GM19438 (cell line): Measurements from ENCODE around the gene PPP4R1.

Experiments used
- ATAC-seq: cut with Tn5 transposase; IDR thresholded peaks from one replicate; pipeline ENCODE4 v1.9.1; 2021; ENCODE audit warnings: low read depth; ENCODE audit not compliant: unreplicated experiment

The PPP4R1 gene

GRCh38 chr18:9552191-9552590, 62.2 kb downstream of the PPP4R1 start:
- no peak for ATAC-seq

- ATAC-seq: no peak
Measured at GRCh38 chr18:9550429-9550828, 63.9 kb downstream of the PPP4R1 start.

- no peak for ATAC-seq
Measured at GRCh38 chr18:9549405-9549804, 65.0 kb downstream of the PPP4R1 start.

- ATAC-seq: no peak
Measured at GRCh38 chr18:9547782-9548181, 66.6 kb downstream of the PPP4R1 start.

- ATAC-seq: no peak
Measured at GRCh38 chr18:9546468-9546867, 67.9 kb downstream of the PPP4R1 start.

- ATAC-seq: no peak
Measured at GRCh38 chr18:9545029-9545428, 69.3 kb downstream of the PPP4R1 start.

- no peak for ATAC-seq
Measured at GRCh38 chr18:9542924-9543323, 71.4 kb downstream of the PPP4R1 start.

GRCh38 chr18:9539938-9540337, 74.4 kb downstream of the PPP4R1 start:
- ATAC-seq: no peak

- no peak for ATAC-seq
Measured at GRCh38 chr18:9539283-9539682, 75.1 kb downstream of the PPP4R1 start.

GRCh38 chr18:9537677-9538076, 76.7 kb downstream of the PPP4R1 start:
- ATAC-seq: no peak

- ATAC-seq: no peak
Measured at GRCh38 chr18:9536354-9537152, 77.8 kb downstream of the PPP4R1 start.

GRCh38 chr18:9535430-9535991, 78.8 kb downstream of the PPP4R1 start:
- ATAC-seq: no peak

- ATAC-seq: no peak
Measured at GRCh38 chr18:9534844-9535243, 79.5 kb downstream of the PPP4R1 start.

GRCh38 chr18:9531791-9532410, 82.5 kb downstream of the PPP4R1 start:
- ATAC-seq: no peak

- no peak for ATAC-seq
Measured at GRCh38 chr18:9530226-9531009, 83.9 kb downstream of the PPP4R1 start.

GRCh38 chr18:9526458-9526857, 87.9 kb downstream of the PPP4R1 start:
- ATAC-seq: no peak

- ATAC-seq: no peak
Measured at GRCh38 chr18:9522952-9523351, 91.4 kb downstream of the PPP4R1 start.

GRCh38 chr18:9521770-9522169, 92.6 kb downstream of the PPP4R1 start:
- no peak for ATAC-seq

GRCh38 chr18:9520666-9521065, 93.7 kb downstream of the PPP4R1 start:
- ATAC-seq: no peak

GRCh38 chr18:9519399-9519798, 95.0 kb downstream of the PPP4R1 start:
- ATAC-seq: no peak

GRCh38 chr18:9517869-9518268, 96.5 kb downstream of the PPP4R1 start:
- ATAC-seq: no peak
